Loucy (cell line): ENCODE measurements around the gene PRDM10.

ENCODE experiments used
- CTCF ChIP-seq: fragments of 200-600 bp; sonication (generic); conservative IDR thresholded peaks from 2 replicates; pipeline ENCODE4 v1.5.1; 2014; ENCODE audit warnings: mild to moderate bottlenecking, antibody characterized with exemption, low read length
- EZH2phosphoT487 ChIP-seq: fragments of 200-600 bp; IDR thresholded peaks from 2 replicates; pipeline ENCODE4 v1.6.1; 2018; ENCODE audit warnings: antibody characterized with exemption, mild to moderate bottlenecking, moderate library complexity, borderline replicate concordance

- no peak for TF ChIP-seq CTCF
- no peak for TF ChIP-seq EZH2phosphoT487
These were observed 147.5 kb downstream of the PRDM10 start for GRCh38 chr11:129855086-129855485.
